GM18505 (cell line): ENCODE measurements around the gene LRG1.

Experiments
- ATAC-seq: cut with Tn5 transposase; IDR thresholded peaks from one replicate; pipeline ENCODE4 v1.9.1; 2021; ENCODE audit not compliant: unreplicated experiment
- POLR2A ChIP-seq: IDR thresholded peaks from 4 replicates; pipeline ENCODE4 v1.6.1; 2011; ENCODE audit warnings: borderline replicate concordance; ENCODE audit not compliant: insufficient read depth, insufficient read length; ENCODE audit errors: extremely low read depth

LRG1 gene

GRCh38 chr19:4488496-4488895, 51.3 kb downstream of the LRG1 start:
- no peak for TF ChIP-seq POLR2A
- no peak for ATAC-seq

GRCh38 chr19:4487572-4487971, 52.3 kb downstream of the LRG1 start:
- no peak for TF ChIP-seq POLR2A
- no peak for ATAC-seq
